GM10248 (cell line): Measurements from ENCODE around the gene WASF3.

ENCODE experiments used
- CTCF ChIA-PET: fragments of 300-600 bp; sonication (Branson Sonifier 250); formaldehyde crosslinking; extraction: SDS; loops from one replicate; lab custom pipeline; 2021; ENCODE audit warnings: antibody characterized with exemption; lab: Yijun Ruan, JAX
- POLR2A ChIA-PET: fragments of 350-650 bp; sonication (Branson Sonifier 250); formaldehyde crosslinking; extraction: SDS; loops from one replicate; lab custom pipeline; 2020; ENCODE audit warnings: antibody characterized with exemption; lab: Yijun Ruan, JAX
- DNase-seq: peaks from one replicate; pipeline ENCODE4 v3.0.0; 2012; ENCODE audit errors: extremely low spot score
- TF ChIP-seq, protein P1 (sequence below): IDR thresholded peaks from 2 replicates; pipeline ENCODE4 v1.5.1; 2012; ENCODE audit warnings: mild to moderate bottlenecking, low read depth; ENCODE audit errors: extremely low read depth, missing control alignments, control extremely low read depth

The WASF3 gene

DNA sequence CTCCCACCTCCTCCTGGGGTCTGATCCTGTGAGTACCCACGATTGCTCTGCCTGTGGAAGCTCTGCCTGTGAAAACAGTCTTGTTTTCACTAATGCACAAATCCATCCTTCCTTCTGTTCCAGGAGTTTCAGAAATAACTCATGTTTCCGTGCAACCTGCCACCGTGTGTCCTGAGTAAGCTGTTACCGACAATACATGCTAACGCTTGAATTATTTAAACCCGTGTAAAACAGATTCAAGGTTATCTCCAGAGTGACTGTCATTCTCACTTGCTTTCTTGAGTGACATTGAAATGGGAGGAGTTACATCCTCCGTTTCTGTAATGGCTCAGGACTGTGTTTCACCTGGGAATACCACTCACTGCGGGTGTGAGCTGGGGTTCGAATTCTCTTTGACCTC lies 178.2 kb downstream of the WASF3 start:
- no peak for DNase-seq
- CTCF ChIA-PET: no interaction called here
- POLR2A ChIA-PET: no interaction called here
- TF ChIP-seq, protein P1, sequence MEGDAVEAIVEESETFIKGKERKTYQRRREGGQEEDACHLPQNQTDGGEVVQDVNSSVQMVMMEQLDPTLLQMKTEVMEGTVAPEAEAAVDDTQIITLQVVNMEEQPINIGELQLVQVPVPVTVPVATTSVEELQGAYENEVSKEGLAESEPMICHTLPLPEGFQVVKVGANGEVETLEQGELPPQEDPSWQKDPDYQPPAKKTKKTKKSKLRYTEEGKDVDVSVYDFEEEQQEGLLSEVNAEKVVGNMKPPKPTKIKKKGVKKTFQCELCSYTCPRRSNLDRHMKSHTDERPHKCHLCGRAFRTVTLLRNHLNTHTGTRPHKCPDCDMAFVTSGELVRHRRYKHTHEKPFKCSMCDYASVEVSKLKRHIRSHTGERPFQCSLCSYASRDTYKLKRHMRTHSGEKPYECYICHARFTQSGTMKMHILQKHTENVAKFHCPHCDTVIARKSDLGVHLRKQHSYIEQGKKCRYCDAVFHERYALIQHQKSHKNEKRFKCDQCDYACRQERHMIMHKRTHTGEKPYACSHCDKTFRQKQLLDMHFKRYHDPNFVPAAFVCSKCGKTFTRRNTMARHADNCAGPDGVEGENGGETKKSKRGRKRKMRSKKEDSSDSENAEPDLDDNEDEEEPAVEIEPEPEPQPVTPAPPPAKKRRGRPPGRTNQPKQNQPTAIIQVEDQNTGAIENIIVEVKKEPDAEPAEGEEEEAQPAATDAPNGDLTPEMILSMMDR: no peak
